ENCODE data around the gene ASCC1. TPM values are rescaled to one million over a fixed set of nuclear protein-coding genes. Genes with fewer than 3 reads are reported as not detected.

ASCC1 gene
- total RNA-seq, 4 donors from 2014 or later = 24.4 to 42.4 (median 35.2) TPM

GRCh38 chr10:72063703-72064391 lies 152.2 kb downstream of the ASCC1 start:
- no peak for ATAC-seq
- peaks cover 0 to 18% (median 0%) of the 10 kb centered on the region in 3 donors for H3K4me1 ChIP-seq
- no peak overlapping the region for H3K27ac ChIP-seq
- 0 to 83% methylated on average over 1 of the region's 9 CpGs for WGBS, 2 donors (ENCODE audit: low coverage in 1 of 2)
- TF ChIP-seq CTCF (IDR thresholded peaks at IDR 0.05) (no peak), EP300 (IDR thresholded peaks at IDR 0.05) (no peak), POLR2AphosphoS5 (IDR thresholded peaks at IDR 0.05) (no peak), POLR2A (IDR thresholded peaks at IDR 0.05) (no peak)
- no peaks in the 10 kb centered on the region for H3K9me3 ChIP-seq
- peaks cover 3% of the 10 kb centered on the region for H3K27me3 ChIP-seq
- H3K4me3 ChIP-seq = no peak overlapping the region
- no peaks in the 10 kb centered on the region for H3K36me3 ChIP-seq

GRCh38 chr10:72062832-72063702 lies 153.0 kb downstream of the ASCC1 start:
- TF ChIP-seq EP300 (IDR thresholded peaks at IDR 0.05) (no peak), POLR2A (IDR thresholded peaks at IDR 0.05) (no peak), CTCF (IDR thresholded peaks at IDR 0.05) (no peak), POLR2AphosphoS5 (IDR thresholded peaks at IDR 0.05) (no peak)
- Histone ChIP-seq H3K27ac (no peak overlapping the region), H3K36me3 (no peaks in the 10 kb centered on the region), H3K4me1 (peaks cover 0 to 11% (median 0%) of the 10 kb centered on the region in 3 donors), H3K27me3 (peaks cover 3% of the 10 kb centered on the region), H3K4me3 (no peak overlapping the region), H3K9me3 (no peaks in the 10 kb centered on the region)
- ATAC-seq = no peak
- WGBS, 2 donors (ENCODE audit: low coverage in 1 of 2) = 90 to 97% methylated on average over 2 to 7 of the region's 29 CpGs

- 84 to 89% methylated on average over 4 to 9 of the region's 10 CpGs for WGBS, 2 donors (ENCODE audit: low coverage in 1 of 2)
- H3K4me3 ChIP-seq = no peak overlapping the region
- peaks cover 3% of the 10 kb centered on the region for H3K27me3 ChIP-seq
- peaks cover 0 to 4% (median 0%) of the 10 kb centered on the region in 3 donors for H3K4me1 ChIP-seq
- H3K36me3 ChIP-seq = no peaks in the 10 kb centered on the region
- no peak for ATAC-seq
- no peaks in the 10 kb centered on the region for H3K9me3 ChIP-seq
- TF ChIP-seq POLR2A (IDR thresholded peaks at IDR 0.05) (no peak), CTCF (IDR thresholded peaks at IDR 0.05) (no peak), EP300 (IDR thresholded peaks at IDR 0.05) (no peak), POLR2AphosphoS5 (IDR thresholded peaks at IDR 0.05) (no peak)
- H3K27ac ChIP-seq = no peak overlapping the region
These were observed 153.7 kb downstream of the ASCC1 start for GRCh38 chr10:72062382-72062781.

- H3K4me1 ChIP-seq = no peaks in the 10 kb centered on the region
- no peaks in the 10 kb centered on the region for H3K9me3 ChIP-seq
- H3K27me3 ChIP-seq = peaks cover 3% of the 10 kb centered on the region
- H3K27ac ChIP-seq = no peak overlapping the region
- no peak overlapping the region for H3K4me3 ChIP-seq
- no peaks in the 10 kb centered on the region for H3K36me3 ChIP-seq
- 100% methylated on average over 1 of the region's 9 CpGs; no CpG with 5 or more reads in 1 of the 2 donors for WGBS, 2 donors (ENCODE audit: low coverage in 1 of 2)
- TF ChIP-seq POLR2A (IDR thresholded peaks at IDR 0.05) (no peak), POLR2AphosphoS5 (IDR thresholded peaks at IDR 0.05) (no peak), CTCF (IDR thresholded peaks at IDR 0.05) (no peak), EP300 (IDR thresholded peaks at IDR 0.05) (no peak)
- ATAC-seq = no peak
These were observed 154.1 kb downstream of the ASCC1 start for GRCh38 chr10:72061930-72062329.

Measured in gastroesophageal sphincter (tissue), 4 donors.